T-helper 22 cell (primary cell): Measurements from ENCODE around the gene SETD3.

ENCODE experiments used
- DNase-seq: peaks from one replicate; pipeline ENCODE4 v3.0.0-alpha.2; 2020; ENCODE audit warnings: low read depth

SETD3 gene

DNA sequence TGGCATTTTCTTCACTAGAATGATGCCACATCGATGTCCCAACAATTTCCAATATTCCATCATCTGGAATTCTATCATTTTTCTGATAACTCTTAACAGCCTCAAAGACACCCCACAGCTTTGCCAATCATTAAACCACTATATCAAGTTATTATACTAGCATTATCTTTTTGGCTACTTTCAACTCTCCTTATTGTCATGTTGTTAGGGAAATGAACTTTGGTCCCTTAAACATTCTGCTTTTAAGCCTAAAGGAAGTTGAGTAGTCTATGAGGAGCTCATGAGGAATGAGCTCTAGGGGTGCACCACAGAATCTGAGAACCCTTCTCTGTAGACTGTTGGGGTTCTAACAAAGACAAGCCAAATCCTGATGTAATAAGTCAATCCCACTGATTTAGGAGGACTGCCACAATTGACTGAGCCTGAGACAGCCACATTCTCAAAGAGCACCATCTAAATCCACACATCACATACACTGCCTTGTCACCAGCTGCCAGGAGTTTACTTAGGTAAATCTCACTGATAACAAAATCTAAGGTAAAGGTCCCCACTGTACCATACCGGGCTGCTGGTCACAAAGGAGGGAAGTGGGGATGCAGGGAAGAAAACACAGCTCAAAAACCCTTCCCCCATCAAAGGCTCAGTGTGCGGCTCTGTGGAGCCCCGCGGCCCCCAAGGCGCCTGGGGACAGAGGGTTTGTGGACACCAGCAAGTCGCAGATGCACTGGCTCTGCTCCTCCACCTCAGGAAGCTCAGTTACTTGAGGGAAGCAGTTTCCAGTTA lies 58.2 kb downstream of the SETD3 start:
- no peak for DNase-seq

DNA sequence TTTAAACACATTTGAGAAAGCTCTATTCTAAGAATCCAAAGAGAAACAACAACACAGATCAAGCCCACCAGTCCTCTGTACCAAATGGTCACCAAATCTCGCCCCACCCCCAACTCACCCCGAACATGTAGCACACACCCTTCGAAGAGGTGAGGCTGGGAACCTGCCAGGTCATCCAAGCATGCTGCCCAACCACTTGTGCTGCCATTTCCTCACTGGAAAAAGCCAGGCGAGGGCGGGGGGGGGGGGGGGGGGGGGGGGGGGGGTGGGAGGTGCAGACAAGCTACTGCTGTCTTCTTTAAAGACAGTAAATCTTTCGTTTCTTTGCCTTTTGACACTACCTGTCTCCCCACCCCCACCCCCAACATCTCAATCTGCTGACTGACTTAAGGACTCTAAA lies 59.9 kb downstream of the SETD3 start:
- no peak for DNase-seq

DNA sequence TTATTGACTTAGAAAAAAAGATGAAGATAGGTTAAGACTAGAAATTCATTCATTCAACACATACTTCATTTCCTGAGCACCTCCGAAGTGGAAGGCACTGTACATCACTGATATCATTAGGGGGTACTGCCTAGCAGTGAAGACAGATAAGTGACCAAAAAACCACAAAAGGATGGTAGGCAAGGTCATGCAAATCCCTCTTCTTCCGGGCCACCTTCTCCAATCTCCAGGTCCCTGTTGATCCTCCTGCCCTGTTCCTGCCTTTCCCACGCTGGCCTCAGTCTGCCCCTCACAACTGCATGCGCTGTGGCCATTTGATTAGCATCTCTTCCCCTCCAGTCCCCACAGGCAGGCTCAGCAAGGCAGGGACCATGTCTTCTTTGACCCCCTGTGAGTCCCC lies 60.8 kb downstream of the SETD3 start:
- DNase-seq: no peak

DNA sequence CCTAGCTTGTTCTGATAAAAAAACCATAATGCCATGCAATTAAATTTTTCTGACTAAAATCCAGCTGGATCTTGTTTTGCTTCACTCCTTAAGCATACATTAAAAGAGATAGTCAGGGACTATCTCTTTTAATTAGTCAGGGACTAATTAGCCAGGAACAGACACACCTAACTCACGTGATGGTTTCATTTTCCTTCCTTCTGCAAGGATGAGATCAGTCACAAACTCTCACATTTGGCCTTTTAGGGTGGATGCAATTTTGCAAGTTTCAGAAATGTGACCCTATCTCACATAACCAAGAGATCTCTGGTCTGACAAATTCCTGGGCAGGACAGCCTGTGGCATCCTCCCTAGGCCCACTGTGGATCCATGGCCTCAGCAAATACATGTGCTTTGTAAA lies 62.4 kb downstream of the SETD3 start:
- no peak for DNase-seq

DNA sequence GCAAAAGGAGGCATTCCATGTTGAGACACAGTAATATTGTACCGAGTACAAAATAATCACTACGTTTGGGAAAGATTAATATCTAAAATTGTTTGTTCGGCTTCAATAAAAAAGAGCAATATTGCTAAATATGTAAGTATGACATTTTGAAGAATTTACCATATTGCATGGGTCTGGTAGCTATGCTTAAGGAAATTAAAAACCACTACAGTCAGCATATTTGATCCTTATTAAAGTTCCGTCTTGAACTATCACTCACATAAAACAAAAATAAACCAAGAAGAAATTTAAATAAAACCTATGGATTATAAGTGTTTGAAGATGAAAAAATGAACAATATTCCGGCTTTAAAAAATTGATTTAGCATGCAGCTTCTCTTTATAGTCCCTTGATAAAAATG lies 63.8 kb downstream of the SETD3 start:
- DNase-seq: no peak

DNA sequence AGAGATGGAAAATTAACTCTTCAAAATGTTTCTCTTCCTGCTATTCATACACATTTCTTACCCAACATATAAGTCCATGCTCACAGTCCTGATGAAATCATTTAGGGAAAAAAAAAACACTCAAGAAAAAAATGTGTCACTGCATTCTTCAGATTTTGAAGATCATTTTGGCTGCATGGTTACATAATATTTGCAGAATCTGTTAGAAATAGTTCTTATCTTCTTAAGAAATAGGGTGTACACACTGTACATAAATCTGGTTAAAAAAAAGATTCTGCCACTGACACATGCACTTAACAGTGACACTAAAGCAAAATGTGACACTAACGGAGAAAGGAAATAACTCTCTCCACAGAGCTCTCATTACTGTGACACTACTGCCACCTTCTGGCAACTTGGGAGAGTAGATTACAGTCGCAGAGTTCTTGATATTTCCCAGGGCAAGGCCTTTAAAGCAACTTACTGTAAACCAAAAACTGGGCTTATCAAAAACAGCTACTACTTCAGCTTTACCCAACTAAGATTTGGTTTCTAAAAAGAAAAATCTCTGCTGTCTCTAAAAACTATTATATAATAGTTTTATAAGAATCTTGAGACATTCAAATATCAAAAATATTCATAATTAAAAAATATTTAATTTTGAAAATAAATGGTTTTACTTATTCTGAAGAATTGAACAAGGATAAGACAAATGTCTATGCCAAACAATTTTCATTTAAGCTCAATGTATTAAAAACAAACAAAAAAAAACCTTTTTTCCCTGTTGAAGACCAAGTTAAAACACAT lies 65.0 kb downstream of the SETD3 start:
- peak; percentile 37 for DNase-seq

DNA sequence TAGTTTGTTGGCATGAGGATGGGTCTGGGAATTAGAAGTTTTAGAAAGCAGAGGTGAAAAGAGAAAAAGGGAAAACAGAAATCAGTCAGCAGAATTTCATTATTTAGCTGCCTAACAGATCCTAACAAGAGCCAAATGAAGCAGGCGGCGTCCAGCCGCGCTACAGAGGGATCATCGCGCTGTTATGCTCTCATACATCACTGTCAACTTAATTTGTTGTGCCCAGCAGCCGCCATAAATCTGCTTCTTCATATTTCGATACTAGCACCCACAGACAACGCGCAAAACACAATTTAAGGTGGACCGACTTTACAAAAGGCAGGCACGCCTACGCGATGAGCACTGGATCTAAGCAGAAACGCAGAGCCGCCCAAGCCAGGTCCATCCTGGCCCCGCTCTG lies 66.7 kb downstream of the SETD3 start:
- DNase-seq: no peak

DNA sequence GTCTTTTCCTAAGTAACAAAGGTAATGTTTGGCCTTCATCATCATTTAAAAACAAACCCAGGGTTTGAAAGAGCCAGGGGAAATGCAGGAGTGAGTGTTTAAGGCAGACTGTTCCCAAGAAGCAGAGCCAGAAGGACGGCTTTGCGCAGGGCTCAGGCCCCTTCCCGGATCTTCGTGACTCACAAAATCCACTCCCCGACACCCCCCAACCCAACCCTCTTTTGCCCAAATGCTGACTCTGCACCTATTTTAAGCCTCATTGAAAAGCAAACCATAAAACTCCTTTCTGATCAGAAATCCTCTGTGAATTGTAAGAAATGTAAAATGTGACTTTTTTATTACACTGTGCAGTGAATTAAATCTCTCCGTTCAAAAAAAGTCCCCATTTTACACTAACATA lies 67.5 kb downstream of the SETD3 start:
- DNase-seq: no peak

DNA sequence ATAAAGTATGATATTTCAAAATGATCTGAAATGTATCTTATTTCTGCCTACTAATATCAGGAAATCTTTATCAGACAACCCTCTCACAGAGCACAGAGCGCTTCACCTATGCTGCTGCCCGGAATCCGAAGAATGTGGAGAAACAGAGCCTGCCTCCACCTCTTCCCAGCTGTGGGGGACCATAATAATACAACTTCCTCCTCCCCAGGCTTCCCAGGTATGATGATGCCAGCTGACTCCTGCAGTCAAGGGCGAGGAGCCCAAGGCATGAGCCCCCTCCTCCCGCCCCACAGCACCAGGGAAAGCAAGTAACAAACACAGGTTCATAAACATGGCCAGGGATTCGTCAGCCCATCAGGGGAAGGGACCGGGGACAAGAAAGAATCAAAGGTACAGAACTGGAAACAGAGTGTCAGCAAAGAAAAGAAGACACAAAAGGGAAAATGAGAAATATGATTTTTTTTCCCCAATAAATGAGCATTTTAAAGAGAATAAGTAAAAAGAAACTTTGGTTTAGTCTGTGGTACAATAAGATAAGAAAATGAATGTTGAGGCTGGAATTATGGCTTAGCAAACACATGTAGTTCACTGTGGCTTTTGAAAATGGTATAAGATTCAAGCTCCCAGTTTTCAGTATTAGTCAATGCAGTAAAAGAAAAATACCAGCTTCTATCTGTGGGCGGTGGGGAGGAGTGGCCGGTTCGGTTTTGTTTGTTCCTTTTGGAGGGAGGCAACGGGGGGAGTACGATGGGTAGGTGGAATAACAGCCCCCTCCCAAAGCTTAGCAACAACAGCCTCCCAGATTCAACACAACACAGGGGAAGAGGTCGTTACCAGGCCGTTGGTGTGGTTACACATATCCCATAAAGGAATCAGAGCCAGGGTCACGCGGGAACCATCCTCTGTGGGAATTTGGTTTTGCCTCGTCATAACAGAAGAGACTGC lies 68.3 kb downstream of the SETD3 start:
- DNase-seq: no peak

DNA sequence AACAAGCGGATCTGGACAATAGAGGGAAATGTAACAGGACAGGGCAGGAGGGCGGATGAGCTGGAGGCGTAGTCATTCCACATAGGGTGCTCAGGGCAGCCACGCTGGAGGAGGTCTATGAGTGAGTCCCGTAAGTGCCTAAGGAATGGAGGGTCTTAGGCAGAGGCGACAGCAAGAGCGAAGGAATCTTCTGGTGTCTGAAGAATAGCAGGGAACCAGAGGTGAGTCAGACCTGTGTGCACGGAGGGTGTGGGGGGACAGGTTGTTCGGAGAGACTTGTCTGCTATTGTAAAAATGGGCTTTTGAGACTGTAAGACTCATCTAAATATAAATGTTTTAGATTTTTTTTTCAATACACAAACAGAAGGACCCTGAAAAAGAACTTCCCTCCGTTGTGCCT lies 70.6 kb downstream of the SETD3 start:
- no peak for DNase-seq

DNA sequence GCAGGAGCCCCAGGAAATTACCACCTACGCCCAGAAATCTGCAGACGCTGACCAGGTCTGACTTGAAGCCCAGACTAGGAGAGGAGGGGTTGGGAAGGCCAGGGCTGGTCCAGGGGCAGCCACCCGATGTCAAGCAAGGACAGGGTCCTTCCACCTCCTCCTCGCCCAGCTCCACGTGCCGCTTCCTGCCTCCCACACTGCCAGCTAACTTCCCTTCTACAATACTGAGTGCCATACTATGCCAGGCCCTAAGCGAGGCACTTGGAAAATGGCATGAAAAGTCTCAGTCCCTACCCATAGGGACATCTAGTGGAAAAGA lies 71.7 kb downstream of the SETD3 start:
- no peak for DNase-seq

DNA sequence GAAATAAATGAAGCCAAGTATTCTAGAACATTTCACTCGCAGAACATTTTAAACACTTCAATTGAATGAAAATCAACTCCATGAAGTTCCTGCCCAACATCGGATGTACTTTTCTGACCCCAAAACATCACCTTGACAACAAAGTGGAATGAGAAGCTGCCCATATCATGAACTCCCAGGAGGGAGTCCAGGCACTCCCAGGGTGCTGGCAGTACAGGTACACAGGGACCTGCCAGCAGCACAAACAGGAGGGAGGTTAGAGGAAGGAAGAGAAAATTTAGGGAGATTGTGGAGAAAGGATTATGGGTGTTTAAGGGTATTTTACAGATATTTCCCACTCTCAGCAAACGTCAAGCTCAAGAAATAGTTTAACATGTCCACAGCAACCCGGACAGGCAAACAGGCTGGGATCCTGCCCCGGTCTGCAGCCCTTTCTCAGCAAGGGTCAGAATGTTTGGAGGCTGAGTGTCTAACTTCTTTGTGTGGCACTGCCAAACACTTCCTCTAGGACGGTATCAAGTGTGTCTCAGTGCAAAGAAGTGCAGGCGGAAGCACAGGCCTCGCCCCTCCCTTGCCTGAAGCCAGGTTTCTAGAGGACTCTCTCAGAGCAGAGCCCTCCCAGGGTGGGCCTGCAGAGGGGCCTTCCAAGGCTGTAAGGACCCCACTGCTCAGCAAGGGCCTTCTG lies 72.2 kb downstream of the SETD3 start:
- DNase-seq: no peak

DNA sequence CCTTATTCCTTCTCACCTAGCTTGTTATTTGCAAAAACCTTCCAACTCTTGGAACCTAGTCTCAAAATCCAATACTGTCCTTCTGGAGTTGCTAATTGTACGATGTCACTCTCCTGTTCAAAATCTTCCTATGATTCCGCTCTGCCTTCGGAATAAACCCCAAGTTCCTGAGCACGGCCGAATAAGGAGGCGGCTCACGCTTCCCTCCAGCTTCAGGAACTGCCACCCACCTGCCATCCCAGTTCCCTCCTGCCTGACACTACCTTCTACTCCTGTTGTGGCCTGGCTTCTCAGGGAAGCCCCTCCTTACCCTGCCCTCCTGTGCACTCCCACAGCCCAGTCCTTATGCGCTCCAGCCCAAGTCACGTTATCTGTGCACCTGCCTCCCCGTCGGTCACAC lies 73.2 kb downstream of the SETD3 start:
- no peak for DNase-seq

DNA sequence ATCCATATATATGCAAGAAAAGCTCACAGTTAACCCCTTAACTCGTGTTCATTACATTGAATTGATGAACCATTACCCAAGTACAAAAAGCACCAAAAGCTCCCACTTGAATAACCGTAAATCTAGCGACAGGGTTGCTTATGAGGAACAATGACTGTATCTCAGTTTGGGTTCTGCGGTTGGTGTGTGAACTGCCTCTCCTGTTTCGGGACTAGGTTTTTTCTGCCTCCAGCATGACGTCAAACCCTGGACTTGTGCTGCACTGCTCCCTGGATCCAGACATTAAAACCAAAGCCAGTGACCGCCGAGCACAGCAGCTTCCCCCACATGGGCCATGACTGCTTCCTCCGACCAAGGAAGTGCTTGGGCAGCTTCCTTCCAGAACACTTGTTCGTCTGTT lies 77.7 kb downstream of the SETD3 start:
- DNase-seq: no peak

DNA sequence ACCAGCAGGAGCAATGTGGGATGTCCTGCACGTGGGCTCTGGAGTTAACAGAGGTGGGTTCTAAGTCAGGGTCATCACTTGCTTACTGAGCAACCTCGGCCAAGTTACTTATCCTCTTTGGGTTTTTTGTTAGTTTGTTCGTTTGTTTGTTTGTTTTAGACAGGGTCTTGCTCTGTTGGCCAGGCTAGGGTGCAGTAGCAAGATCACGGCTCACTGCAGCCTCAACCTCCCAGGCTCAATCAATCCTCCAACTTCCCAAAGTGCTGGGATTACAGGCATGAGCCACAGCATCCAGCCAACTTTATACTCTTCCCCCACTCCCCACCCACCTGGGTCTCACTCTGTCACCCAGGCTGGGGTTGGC lies 78.4 kb downstream of the SETD3 start:
- DNase-seq: no peak

DNA sequence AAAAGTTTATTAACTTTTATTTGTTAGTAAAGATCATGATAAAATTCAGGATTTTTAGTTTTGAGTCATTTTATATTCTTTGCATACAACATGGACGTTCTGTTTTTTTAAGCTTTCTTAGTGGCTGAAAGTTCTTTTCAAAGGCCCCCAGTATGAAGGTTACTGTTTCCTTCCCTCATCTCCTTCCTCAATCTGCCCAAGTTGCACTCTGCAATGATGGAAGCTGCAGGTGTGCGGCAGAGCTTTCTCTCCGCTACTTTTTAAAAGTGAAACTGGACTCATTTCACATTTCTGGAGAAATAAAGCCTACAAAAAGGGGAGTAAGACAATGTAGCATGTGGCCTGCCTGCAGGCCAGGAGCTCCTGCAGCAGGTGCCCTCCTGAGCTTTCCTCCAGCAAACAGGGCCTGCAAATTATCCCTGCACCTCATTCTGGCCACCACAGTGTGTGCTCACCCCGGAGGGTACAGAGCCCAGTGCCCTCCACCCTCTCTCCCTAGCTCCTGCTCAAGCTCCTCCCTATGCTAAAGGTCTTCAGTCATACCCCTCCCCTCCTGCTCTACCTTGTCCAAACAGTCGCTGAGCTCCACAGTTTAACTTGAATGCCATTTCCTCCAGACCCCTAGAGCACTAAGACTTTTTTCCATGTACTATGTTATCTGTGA lies 78.9 kb downstream of the SETD3 start:
- DNase-seq: no peak

DNA sequence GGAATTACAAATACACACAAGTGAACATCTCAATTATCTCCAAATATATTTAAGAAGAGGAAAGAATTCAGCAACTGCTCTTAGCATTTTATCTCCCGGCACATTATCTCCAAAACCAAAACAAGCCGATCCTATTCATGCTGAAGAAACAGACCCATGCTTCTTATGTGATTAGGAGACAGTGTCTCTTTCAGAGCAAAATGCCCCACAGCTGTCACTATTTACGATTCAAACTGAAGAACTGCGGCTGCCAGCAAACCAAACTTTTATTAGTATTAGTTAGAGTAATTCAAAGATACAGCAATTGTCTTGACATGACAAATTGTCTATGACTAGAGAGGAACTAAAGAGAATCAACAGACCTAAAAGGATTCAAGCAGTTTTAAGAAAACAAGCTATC lies 79.4 kb downstream of the SETD3 start:
- DNase-seq: no peak

DNA sequence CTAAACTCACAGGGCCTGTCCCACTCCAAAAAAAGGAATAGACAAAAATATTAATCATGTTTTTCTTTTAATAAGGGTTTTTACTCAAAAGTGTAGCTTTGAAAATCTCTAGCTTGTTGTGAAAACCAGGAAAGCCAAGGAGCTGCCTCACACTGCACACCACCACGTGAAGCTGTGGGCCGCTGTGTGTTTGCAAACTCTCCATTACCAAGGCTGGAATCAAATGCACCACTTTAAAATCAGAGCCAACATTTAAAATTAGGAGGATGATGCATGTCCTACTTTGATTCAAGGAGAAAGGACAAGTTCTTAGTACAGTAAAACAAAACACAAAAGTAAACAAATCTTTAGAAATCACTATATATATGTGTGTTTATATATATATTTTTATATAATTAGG lies 83.0 kb downstream of the SETD3 start:
- no peak for DNase-seq

DNA sequence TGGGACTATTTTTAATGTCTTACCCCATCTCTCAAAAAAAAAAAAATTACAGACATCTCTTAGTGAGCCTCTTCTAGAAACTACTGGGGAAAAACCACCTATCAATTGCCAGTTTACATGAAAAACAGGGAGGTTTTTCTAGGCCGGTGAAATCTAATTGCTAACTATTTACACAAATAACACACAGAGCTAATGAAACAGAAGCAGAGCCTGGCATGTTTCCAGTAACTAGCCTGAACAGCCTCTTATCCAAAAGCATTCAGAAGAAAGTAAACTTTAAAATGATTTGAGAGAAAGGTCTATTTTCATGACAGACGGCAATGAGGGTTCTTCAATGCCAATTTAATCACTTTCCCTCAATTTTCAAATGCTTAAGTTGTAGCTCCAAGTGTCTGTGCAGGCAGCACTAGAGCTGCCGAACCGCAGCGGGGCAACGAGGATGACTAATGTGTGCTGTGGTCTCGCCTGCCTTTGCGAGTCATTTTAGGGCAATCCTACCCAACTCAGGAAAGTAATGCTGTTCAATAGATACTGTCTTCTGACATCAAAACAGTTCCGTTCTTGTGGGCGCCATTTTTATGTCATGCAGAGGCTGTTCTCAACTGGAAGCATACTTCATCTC lies 84.6 kb downstream of the SETD3 start:
- peak; percentile 7 for DNase-seq

DNA sequence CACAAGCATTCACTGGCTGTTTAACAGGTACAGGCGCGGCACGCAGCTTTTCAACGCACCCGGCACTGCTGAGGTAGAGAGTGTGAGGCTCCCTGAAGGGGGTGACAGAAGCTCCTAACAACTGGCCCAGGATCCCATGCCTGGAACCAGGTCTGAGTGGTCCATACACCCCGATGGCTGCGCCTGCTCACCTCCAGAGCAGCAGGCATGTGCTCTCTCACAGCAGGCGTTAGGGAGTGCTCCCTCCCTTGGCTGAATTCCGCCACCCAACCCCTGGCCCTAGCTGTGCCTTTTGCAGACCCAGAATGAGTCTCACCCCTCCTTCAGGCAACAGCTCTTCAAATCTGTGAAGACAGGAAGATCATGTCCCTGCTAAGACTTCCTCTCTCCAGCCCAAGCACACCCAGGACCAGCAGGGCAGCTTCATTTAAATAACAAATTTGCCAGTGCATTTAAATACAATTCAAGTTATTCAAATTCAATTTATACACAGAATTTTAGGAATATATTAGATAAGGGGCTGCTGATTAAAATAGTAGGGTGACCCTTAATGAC lies 86.0 kb downstream of the SETD3 start:
- DNase-seq: no peak
